IPS DF 4.7 (cell line): ENCODE data around the gene FLT3.
"Not testable (repeated sequence)": the region's sequence is repeated elsewhere in the genome, so short reads cannot be mapped to it uniquely, and the experiment has no call there.

Source experiments
- DNase-seq: peaks from one replicate; pipeline ENCODE4 v3.0.0-alpha.2; 2013; ENCODE audit warnings: low spot score; ENCODE audit errors: extremely low read depth

FLT3 gene

GRCh38 chr13:28100150-28101121 lies at the start of gene FLT3:
TSS of gene FLT3 (minus strand) at chr13:28100576. CDS start at chr13:28100510, 66 bp downstream.
- DNase-seq = no peak

- DNase-seq = no peak
Measured at GRCh38 chr13:28147495-28147894, 47.1 kb upstream of the FLT3 start.

DNA sequence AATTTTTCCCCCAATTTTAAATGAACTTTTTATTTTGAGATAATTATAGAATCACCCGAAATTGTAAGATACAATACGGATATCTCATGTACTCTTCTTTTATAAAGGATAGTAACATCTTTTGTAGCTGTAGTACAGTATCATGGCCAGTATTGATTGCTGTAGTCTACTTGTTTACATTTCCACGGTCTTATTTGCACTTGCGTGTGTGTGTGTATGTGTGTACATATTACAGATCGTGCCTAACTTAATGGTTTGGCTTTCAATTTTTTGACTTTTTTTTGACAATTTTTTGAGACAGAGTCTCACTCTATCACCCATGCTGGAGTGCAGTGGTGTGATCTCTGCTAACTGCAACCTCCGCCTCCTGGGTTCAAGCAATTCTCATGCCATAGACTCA lies 44.7 kb upstream of the FLT3 start:
- DNase-seq = no peak

GRCh38 chr13:28141542-28141941 lies 41.2 kb upstream of the FLT3 start:
- DNase-seq = not testable (repeated sequence)

DNA sequence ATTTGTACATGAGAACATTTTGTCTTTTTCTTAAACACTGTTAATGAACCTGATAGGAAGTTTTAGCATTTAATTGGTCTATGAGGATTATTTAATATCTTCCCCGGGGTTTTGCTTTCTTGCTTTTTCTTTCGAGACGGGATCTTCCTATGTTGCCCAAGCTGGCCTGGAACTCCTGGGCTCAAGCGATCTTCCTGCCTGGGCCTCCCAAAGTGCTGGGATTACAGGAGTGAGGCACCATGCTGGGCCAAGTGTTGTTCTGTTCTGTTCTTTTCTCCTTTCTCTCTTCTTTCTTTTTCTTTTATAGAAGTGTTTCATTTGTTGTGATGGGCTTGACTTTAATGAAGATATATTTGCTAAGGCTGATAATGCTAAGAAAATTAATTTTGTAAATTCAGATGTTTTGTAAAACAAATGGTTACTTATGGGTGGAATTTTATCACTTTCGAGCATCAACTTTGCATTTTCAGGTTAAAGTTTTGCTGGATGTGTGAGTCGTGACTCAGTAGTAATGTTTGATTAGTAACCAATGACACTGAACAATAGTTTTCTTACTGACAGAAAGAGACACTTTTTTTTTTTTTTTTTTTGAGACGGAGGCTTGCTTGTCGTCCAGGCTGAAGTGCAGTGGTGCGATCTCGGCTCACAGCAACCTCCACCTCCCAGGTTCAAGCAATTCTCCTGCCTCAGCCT lies 40.2 kb upstream of the FLT3 start:
- no peak for DNase-seq

DNA sequence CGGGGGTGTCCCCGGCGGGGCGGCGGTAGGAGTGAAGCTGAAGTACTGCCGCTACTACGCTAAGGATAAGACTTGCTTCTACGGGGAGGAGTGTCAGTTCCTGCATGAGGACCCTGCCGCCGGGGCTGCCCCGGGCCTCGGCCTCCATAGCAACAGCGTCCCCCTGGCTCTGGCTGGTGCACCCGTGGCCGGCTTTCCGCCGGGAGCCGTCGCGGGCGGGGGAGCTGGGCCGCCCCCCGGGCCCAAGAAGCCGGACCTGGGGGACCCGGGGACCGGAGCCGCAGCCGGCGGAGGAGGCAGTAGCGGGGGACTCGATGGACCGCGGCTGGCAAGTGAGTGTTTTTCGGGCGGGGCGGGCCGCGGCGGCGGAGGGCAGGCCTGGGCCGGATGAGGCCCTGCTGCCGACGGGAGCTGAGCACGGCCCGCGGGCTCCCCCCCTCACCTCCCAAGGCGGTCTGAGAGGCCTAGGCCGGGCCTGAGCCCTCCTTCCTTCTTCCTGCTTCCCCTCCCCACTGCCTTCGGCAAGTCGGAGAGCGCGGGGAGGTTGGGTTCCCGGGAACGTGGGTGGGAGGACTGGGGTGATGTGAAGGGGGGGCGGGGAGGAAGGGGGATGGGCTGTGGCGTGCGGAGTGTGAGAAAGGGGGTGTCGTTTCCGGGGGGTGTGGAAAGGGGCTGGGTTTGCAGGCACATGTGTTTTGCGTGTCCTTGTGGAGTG lies 38.5 kb upstream of the FLT3 start:
- DNase-seq = no peak

DNA sequence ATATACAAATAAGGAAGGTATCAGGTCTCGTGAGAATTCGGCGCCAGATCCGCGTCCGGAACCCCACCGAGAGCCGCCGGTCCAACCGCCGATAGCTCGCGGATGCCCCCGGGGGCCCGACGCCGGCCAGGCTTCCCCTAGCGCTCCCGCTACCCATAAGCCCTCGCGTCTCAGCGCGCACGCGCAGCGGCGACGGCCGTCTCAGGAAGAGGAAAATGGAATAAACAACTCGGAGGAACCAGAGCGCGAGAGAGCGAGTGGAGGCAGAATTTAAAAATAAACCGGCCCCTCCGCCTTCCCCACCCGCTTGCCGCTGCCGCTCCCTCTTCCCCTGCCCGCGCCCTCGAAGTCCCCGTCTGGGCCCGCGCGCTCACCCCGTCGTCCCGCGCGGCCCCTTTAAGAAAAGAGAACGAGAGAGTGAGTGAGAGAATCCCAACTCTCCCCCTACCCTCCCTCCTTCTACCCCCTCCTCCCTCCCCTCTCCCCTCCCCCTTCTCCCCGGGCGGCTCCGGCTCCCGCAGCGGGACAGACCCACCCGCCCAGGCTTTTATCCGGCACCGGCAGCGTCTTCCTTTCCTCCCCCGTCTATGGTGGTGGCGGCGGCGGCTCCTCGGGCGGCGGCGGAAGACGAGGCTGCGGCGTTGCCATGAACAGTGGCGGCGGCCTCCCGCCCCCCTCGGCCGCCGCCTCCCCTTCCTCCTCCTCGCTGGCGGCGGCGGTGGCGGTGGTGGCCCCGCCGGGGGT lies 37.8 kb upstream of the FLT3 start, which contains the start of gene PAN3:
TSS of gene PAN3 (plus strand) at position 534 of the 744 bp plus-strand sequence. CDS start at position 647, 113 bp downstream.
- DNase-seq = no peak

DNA sequence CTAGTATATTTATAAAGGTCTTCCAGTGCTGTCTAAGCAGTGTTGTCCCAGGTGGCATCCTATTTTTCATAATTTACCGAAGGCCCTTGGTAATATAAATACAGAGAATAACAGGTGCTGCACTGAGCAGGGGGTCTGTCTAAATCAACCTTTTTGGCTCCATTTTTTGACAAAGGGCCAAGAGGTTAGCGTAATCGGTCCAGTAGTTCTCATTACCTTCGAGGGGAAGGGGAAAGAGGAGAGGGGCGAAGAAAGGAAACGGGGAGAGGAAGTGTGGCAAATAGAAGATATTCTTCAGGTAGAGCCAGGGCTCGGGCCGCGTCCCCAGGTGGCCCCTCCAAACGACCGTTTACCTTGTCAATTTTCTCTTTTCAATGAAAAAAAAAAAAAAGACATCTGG lies 37.2 kb upstream of the FLT3 start:
- no peak for DNase-seq

DNA sequence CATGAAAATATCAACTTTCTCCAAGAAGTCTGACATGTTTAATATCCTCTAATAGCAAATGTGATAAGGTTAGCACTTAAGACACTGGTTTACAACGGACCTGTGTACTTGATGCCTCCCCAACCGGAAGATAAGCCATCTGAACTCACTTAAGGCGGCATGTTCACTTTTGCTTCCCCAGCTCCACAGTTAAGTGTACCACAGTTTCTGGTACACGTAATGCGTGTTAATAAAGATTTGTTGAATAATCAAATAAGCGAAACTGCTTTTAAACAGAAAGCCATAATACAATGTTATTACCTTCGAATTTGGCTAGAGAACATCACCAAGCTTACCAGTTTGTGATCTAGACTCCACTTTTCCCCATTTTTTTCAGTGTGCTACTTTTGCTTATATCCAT lies 36.5 kb upstream of the FLT3 start:
- DNase-seq = no peak

DNA sequence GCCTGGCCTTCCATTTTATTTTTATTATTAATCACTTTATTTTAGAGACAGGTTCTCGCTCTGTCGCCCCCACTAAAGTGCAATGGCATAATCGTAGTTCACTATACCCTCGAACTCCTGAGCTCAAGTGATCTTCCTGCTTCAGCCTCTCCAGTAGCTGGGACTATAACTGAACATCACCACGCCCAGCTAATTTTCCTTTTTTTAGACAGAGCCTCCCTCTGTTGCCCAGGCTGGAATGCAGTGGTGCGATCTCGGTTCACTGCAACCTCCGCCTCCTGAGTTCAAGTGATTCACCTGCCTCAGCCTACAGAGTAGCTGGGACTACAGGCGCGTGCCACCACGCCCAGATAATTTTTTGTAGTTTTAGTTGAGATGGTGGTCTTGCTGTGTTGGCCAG lies 31.3 kb upstream of the FLT3 start:
- DNase-seq = no peak

GRCh38 chr13:28129911-28130693 lies 29.7 kb upstream of the FLT3 start:
- no peak for DNase-seq

DNA sequence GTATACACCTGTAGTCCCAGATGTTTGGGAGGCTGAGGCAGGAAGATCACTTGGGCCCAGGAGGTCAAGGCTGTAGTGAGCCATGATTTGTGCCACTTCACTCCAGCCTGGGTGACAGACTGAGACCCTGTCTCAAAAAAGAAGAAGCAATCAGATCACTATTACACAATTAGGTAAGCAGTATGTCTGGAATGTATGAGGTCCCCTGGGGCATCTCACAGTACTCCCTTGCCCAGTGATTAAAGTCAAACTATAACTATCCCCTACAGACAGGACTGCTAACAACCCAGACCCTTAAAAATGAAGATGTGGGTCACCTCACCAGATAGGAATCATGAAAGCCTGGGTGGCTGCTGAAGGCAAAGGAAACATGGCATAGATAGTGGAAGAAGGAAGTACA lies 28.6 kb upstream of the FLT3 start:
- no peak for DNase-seq

GRCh38 chr13:28128030-28128429 lies 27.7 kb upstream of the FLT3 start:
- DNase-seq = no peak

DNA sequence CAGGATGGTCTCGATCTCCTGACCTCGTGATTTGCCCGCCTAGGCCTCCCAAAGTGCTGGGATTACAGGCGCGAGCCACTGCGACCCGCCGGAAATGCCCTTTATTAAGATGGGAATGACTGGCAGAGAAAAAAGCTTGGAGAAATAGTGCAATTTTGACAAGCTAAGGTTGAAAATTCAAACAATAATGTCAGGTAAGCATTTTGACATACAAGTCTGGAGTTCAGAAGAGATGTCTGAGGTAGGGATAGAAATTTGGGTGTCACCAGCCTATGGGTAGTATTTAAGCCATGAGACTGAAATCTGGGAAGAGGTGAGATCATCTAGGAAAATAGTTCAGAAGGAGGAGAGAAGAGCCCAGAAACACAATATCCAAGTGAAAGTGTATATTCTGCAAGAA lies 20.8 kb upstream of the FLT3 start:
- DNase-seq = no peak

- DNase-seq = no peak
Measured at GRCh38 chr13:28120317-28120716, 19.9 kb upstream of the FLT3 start.

DNA sequence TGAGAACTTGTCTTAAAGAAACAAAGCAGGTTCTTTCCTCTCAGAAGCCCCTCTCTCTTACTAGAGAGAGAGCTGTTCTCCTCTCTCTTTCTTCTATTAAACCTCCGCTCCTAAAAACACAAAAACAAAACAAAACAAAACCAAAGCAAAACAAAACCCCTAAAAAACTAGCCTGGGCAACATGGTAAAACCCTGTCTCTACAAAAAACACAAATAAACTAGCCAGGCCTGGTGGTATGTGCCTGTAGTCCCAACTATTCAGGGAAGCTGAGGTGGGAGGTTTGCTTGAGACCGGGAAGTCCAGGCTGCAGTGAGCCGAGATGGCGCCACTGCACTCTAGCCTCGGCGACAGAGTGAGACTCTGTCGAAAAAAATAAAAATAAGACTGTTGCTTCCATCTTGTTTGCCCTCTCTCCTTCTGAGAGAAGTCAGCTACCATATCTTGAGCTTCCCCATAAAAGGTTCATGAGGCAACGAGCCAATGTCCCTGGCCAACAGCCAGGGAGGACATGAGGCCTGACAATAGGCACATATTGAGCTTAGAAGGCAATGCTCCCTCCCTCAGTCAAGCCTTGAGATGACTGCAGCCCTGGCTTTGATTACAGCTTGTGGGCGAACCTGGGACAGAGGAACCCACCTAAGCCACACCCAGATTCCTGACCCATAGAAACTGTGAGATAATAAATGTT lies 17.5 kb upstream of the FLT3 start:
- no peak for DNase-seq

DNA sequence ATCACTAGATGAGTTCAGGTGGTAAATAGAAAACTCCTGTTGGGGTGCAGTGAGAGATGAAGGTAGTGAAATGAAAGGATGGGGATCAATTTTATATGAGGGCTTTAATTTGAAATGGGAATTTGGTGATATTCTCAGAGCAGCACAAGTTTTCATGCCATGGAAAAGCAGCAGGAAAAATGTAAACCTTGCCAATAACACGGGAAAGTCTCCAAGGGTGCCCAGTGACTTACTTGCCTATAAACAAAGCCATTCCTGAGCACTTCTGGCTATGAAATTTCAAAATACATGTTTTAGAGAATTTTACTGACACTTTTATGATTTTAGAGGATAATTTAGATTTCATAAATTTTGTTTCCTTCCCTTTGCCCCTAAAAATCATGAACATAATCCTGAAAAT lies 16.4 kb upstream of the FLT3 start:
- no peak for DNase-seq

GRCh38 chr13:28110414-28110813 lies 10.0 kb upstream of the FLT3 start:
- no peak for DNase-seq

- no peak for DNase-seq
Measured at GRCh38 chr13:28106976-28107375, 6.6 kb upstream of the FLT3 start.

DNA sequence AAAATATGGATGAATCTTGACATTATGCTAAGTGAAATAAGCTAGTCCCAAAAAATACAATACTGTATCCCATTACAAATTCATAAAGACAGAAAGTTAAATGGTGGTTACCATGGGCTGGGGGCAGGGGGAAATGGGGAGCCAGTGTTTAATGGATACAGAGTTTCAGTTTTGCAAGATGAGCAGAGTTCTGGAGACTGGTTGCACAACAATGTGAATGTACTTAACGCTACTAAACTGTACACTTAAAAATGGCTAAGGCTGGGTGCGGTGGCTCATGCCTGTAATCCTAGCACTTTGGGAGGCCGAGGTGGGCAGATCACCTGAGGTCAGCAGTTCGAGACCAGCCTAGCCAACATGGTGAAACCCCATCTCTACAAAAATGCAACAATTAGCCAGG lies 1.5 kb upstream of the FLT3 start:
- not testable (repeated sequence) for DNase-seq
